ENCODE measurements around the gene TTLL5. TPM values are rescaled to one million over a fixed set of nuclear protein-coding genes. Genes with fewer than 3 reads are reported as not detected.

Gene TTLL5
- total RNA-seq, 1 donor from 2014 or later, result 39.6 TPM

DNA sequence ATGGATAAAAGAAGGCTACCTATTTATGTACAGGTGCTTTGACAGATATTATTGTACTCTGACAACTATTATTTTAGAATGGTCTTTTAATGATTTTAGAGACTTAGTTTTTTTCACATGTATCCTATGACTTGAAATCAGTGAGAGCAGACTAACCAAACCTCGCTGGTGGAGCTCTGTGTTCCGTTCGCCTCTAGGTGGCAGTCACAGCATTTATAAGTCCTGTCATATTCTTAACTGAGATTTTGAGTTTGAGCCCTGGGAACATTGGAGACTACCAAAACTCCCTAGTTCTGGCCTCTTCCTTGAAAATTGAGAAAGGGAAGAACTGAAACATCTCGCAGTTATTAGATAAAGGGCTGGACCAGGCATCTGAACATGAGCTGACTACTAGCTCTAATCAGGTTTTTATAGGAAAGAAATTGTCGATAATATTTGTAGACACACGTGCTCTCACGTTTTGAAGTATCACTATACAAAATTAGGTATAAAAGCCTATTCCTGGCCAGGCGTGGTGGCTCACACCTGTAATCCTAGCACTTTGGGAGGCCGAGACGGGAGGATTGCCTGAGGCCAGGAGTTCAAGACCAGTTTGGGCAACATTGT, 48.3 kb downstream of the TTLL5 start:
- DNase-seq (ENCODE audit: low read depth), result peak; percentile 45
- TF ChIP-seq, protein P1, sequence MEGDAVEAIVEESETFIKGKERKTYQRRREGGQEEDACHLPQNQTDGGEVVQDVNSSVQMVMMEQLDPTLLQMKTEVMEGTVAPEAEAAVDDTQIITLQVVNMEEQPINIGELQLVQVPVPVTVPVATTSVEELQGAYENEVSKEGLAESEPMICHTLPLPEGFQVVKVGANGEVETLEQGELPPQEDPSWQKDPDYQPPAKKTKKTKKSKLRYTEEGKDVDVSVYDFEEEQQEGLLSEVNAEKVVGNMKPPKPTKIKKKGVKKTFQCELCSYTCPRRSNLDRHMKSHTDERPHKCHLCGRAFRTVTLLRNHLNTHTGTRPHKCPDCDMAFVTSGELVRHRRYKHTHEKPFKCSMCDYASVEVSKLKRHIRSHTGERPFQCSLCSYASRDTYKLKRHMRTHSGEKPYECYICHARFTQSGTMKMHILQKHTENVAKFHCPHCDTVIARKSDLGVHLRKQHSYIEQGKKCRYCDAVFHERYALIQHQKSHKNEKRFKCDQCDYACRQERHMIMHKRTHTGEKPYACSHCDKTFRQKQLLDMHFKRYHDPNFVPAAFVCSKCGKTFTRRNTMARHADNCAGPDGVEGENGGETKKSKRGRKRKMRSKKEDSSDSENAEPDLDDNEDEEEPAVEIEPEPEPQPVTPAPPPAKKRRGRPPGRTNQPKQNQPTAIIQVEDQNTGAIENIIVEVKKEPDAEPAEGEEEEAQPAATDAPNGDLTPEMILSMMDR (conservative IDR thresholded peaks at IDR 0.05; ENCODE audit: low read depth, low read length), result peak; percentile 84

DNA sequence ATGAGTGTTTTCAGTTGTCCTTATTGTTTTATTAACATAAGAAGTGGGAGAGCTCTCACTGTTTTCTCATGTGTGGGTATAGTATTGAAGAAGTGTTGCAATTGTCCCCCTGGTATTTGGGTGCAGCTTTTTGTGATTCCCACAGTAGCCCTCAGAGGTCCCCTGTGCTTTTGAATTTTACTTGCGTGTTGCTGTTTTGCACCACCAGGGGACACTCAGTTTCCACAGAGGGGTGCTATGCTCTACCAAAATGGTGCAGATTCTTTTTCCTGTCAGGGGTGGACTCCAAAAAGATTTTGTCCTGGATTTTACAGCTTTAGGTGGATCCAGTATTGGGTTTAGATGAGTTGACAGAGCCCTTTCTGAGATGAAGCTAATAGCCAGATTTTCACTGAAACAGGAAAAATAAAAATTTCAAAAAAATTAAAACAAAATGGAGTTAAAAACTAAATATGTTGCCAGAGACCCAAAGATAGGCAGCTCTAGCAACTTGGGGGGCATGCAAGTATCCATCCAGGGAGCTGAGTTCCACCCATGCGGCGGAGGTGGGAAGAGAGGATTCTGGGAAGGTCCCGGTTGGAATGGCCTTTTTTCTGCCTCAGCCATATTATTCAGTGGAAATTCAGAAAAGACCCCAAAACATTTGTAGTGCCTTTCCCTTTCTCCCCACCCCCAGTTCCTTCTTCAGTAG, 50.2 kb downstream of the TTLL5 start:
- TF ChIP-seq, protein P1 (conservative IDR thresholded peaks at IDR 0.05; ENCODE audit: low read depth, low read length), result peak; percentile 89
- H3K4me3 ChIP-seq (ENCODE audit: low read depth, low read length), result no peak overlapping the region
- no peak for DNase-seq (ENCODE audit: low read depth)

More for the DNA sequence above, 48.3 kb downstream of the TTLL5 start:
- H3K4me3 ChIP-seq (ENCODE audit: low read depth, low read length), result no peak overlapping the region

DNA sequence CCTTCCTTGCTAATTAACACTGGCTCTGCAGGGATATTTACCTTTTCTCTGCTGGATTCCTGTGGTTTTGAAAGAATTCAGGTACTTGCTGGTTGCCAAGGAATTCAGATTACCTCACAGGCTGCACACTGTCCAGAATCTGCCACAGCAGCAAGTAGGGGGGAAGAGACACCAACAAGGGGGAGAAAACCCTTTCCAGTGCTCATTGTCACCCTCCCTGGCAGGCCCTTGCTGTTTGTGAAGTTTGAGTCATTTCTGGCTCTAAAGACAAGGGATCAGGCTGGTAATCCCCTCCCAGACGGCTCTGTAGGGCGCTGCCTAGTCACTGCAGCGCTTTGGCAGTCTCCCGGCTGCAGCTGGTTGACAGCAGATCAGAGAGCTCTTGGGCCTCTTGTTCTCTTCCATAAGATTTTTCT, 50.8 kb downstream of the TTLL5 start:
- TF ChIP-seq, protein P1 (conservative IDR thresholded peaks at IDR 0.05; ENCODE audit: low read depth, low read length), result no peak
- peak; percentile 93 for DNase-seq (ENCODE audit: low read depth)
- no peak overlapping the region for H3K4me3 ChIP-seq (ENCODE audit: low read depth, low read length)

DNA sequence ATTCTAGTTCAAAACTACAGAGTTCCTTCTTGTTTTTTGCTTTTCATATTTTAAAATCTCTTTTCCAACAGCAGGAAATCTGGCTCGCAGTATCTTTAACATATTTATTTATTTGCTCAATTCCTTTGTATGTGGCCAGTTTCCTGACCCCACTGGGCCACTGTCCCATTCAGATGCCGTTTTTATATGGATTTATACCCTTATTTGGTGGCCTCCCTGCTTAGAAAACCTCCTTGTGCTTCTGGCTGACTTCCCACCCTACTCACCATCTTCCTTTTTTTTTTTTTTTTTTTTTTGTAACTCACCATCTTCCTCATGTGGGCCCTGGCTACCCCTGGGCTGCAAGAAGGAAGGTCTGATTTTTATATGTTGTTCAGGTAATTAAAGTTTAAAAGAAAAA, 53.9 kb downstream of the TTLL5 start:
- DNase-seq (ENCODE audit: low read depth), result no peak
- TF ChIP-seq, protein P1 (conservative IDR thresholded peaks at IDR 0.05; ENCODE audit: low read depth, low read length), result no peak
- H3K4me3 ChIP-seq (ENCODE audit: low read depth, low read length), result no peak overlapping the region

DNA sequence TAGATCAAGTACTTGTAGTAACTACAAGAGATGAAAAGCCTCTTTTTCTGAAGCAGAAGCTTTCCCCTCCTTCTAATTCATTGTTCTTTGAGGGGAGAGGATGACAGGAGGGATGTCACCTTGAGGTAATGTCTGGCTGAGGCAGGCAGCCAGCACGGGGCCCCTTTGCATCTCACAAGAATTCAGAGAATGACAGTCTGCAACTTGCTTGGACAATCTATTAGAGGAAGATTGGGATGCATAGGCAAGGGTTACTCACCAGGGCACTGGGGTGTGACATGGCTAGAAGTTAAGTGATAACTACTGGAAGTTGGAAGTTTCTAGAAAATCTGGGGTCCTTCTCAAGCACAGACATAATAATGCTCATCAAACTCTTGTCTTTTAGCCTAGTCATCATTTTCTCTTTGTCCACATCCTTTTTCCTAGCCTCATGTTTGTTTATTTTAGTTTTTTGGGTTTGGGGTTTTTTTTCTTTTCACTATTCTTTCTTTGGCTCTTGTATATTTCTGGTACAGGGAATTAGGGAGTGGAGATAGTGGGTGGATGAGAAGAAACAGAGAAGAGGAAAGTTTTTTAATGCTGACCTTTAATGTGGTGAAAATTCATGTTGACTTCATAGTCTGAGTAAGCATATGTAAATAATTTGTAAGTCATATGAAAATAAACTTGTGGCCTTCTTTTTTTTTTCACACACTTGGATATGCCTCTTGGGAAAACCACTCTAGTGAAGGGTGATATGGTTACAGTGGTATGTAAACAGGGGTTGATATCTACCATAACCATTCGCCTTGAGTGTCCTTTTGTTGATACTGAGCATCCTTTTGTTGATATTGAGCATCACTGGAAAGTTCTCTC, 55.1 kb downstream of the TTLL5 start:
- TF ChIP-seq, protein P1 (conservative IDR thresholded peaks at IDR 0.05; ENCODE audit: low read depth, low read length), result no peak
- DNase-seq (ENCODE audit: low read depth), result no peak
- H3K4me3 ChIP-seq (ENCODE audit: low read depth, low read length), result no peak overlapping the region

DNA sequence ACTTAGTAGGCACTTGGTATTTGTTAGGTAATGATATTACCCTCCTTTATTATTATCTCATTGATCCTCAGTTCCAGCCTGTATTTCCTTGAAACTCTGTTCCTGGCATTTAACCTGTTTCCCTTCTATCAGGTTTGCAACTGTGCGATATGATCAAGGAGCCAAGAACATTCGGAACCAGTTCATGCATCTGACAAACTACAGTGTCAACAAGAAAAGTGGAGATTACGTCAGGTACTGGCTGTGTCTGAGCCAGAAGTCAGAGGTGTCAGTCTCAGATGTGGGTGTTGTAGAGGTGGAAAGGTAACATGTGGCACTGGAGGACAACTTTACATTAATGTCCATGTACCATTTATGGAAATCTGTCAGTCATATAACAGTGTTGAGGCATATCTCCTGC, 56.7 kb downstream of the TTLL5 start:
- no peak overlapping the region for H3K4me3 ChIP-seq (ENCODE audit: low read depth, low read length)
- no peak for DNase-seq (ENCODE audit: low read depth)
- TF ChIP-seq, protein P1 (conservative IDR thresholded peaks at IDR 0.05; ENCODE audit: low read depth, low read length), result no peak

Data from epithelial cell of proximal tubule (primary cell).